Right lobe of liver (tissue), 6 donors: ENCODE results near the gene ARFGAP2. TPM values are rescaled to one million over a fixed set of nuclear protein-coding genes. Genes with fewer than 3 reads are reported as not detected.

ENCODE experiments used
- ATAC-seq, 4 donors: fragments of 200-7000 bp; cut with Tn5 transposase; one replicate each; pipeline ENCODE4 v1.9.1; 2020; ENCODE audit warnings: mild to moderate bottlenecking in 4 of 4, moderate library complexity in 4 of 4
- DNase-seq, 3 donors: peaks; one replicate each; pipeline ENCODE4 v3.0.0-alpha.2; 2020
- H3K27ac ChIP-seq, 3 donors: fragments of 200-600 bp; one replicate each; pipeline ENCODE4 v1.8.0; 2022
- H3K27me3 ChIP-seq, 2 donors: fragments of 200-600 bp; one replicate each; pipeline ENCODE4 v1.8.0; 2022
- H3K36me3 ChIP-seq, 4 donors: fragments of 200-600 bp; sonication (generic) in 1 of 4; one replicate each; pipeline versions ENCODE4 v1.5.1 to v1.8.0; 2017 to 2022; ENCODE audit warnings: control low read depth in 1 of 4
- H3K4me1 ChIP-seq, 4 donors: fragments of 200-600 bp; sonication (generic) in 1 of 4; one replicate each; pipeline versions ENCODE4 v1.5.1 to v1.8.0; 2017 to 2022; ENCODE audit warnings: control low read depth in 1 of 4
- H3K4me3 ChIP-seq, 3 donors: fragments of 200-600 bp; one replicate each; pipeline ENCODE4 v1.8.0; 2022
- H3K9me3 ChIP-seq, 4 donors: fragments of 200-600 bp; sonication (generic) in 1 of 4; one replicate each; pipeline versions ENCODE4 v1.5.1 to v1.8.0; 2017 to 2022; ENCODE audit warnings: control low read depth in 1 of 4
- CTCF ChIP-seq, 4 donors: fragments of 200-600 bp in 3 of 4; fragments of 450-650 bp in 1 of 4; IDR thresholded peaks; one replicate each; pipeline versions ENCODE4 v1.5.1 to v1.8.0; 2016 to 2022; ENCODE audit warnings: antibody characterized with exemption in 4 of 4, mild to moderate bottlenecking in 2 of 4
- POLR2A ChIP-seq: fragments of 450-650 bp; IDR thresholded peaks from one replicate; pipeline ENCODE4 v1.6.1; 2017; ENCODE audit warnings: antibody characterized with exemption, mild to moderate bottlenecking
- WGBS: methylation state at CpG from one replicate; pipeline ENCODE4 v1.1.6; 2018; ENCODE audit warnings: low coverage, low lambda C conversion rate; ENCODE audit not compliant: insufficient coverage; ENCODE audit errors: missing lambda C conversion rate; 5-methylcytosine and 5-hydroxymethylcytosine counted together
- intact Hi-C, 2 donors: fragments of 100-400 bp; cut with DNase I; formaldehyde crosslinking; loops; one replicate each; pipeline versions ENCODE4 v1.11.2 to v1.14.1; 2022
- total RNA-seq, 6 experiments: library from RNA; depleted of rRNA in 2 of 6; stranded (reverse); fragments of >200 nt in 2 of 6; fragmentation: NEBNext Ultra II Directional in 3 of 6; extraction: Animal tissue kit (Norgen Biotek cat#: 25700) in 3 of 6; gene quantifications; one replicate each; pipeline versions ENCODE4 v1.1.0 to v1.2.4, GENCODE V29; 2016 to 2023
- donor health status: DM: no; HTN: yes; CAD: no.
- donor health status: DM: no; HTN: no; CAD: no.
- donor health status: DM: no; HTN: no; CAD: no.
- donor health status: DM: no; HTN: yes; CAD: no.
- donor health status: DM: no; HTN: yes; CAD: no.

The ARFGAP2 gene
- total RNA-seq, 6 experiments from 2014 or later, result 37.7 to 64.4 (median 62.1) TPM

GRCh38 chr11:47132981-47133380 is 43.7 kb downstream of the ARFGAP2 start:
- H3K27me3 ChIP-seq, result no peaks in the 10 kb centered on the region
- intact Hi-C loops, result no loop called here
- H3K27ac ChIP-seq, result no peak overlapping the region
- H3K9me3 ChIP-seq, result no peaks in the 10 kb centered on the region
- no peak overlapping the region for H3K4me3 ChIP-seq
- H3K4me1 ChIP-seq, result no peaks in the 10 kb centered on the region
- DNase-seq (no peak), ATAC-seq (no peak)
- WGBS, result 86% methylated on average over 1 of the region's 1 CpG
- no peaks in the 10 kb centered on the region for H3K36me3 ChIP-seq
- no peak for TF ChIP-seq CTCF (IDR thresholded peaks at IDR 0.05)

GRCh38 chr11:47132490-47132889 is 44.2 kb downstream of the ARFGAP2 start:
- DNase-seq (no peak), ATAC-seq (no peak)
- Histone ChIP-seq H3K27me3 (no peaks in the 10 kb centered on the region), H3K4me1 (no peaks in the 10 kb centered on the region), H3K36me3 (no peaks in the 10 kb centered on the region), H3K9me3 (no peaks in the 10 kb centered on the region), H3K27ac (no peak overlapping the region), H3K4me3 (no peak overlapping the region)
- TF ChIP-seq POLR2A (no peak), CTCF (IDR thresholded peaks at IDR 0.05) (no peak)
- intact Hi-C loops, result no loop called here

- WGBS, result 100% methylated on average over 2 of the region's 2 CpGs
- DNase-seq, result no peak
- intact Hi-C loops, result no loop called here
- no peaks in the 10 kb centered on the region for H3K4me1 ChIP-seq
- H3K4me3 ChIP-seq, result no peak overlapping the region
- no peak for TF ChIP-seq CTCF (IDR thresholded peaks at IDR 0.05)
- TF ChIP-seq POLR2A, result no peak
- no peaks in the 10 kb centered on the region for H3K9me3 ChIP-seq
- no peaks in the 10 kb centered on the region for H3K27me3 ChIP-seq
- H3K36me3 ChIP-seq, result no peaks in the 10 kb centered on the region
- ATAC-seq, result no peak
- H3K27ac ChIP-seq, result no peak overlapping the region
Measured at GRCh38 chr11:47131136-47131535, 45.5 kb downstream of the ARFGAP2 start.

- TF ChIP-seq POLR2A (no peak), CTCF (IDR thresholded peaks at IDR 0.05) (no peak)
- WGBS, result 82% methylated on average over 3 of the region's 3 CpGs
- Histone ChIP-seq H3K36me3 (no peaks in the 10 kb centered on the region), H3K4me1 (no peaks in the 10 kb centered on the region), H3K4me3 (no peak overlapping the region), H3K27ac (no peak overlapping the region), H3K9me3 (no peaks in the 10 kb centered on the region), H3K27me3 (no peaks in the 10 kb centered on the region)
- intact Hi-C loops, result no loop called here
- DNase-seq (no peak), ATAC-seq (no peak)
Measured at GRCh38 chr11:47130543-47130942, 46.1 kb downstream of the ARFGAP2 start.

GRCh38 chr11:47127213-47127612 is 49.5 kb downstream of the ARFGAP2 start:
- intact Hi-C loops, result no loop called here
- no peaks in the 10 kb centered on the region for H3K9me3 ChIP-seq
- TF ChIP-seq POLR2A (no peak), CTCF (IDR thresholded peaks at IDR 0.05) (no peak)
- H3K27ac ChIP-seq, result no peak overlapping the region
- H3K27me3 ChIP-seq, result no peaks in the 10 kb centered on the region
- ATAC-seq (no peak), DNase-seq (no peak)
- H3K36me3 ChIP-seq, result no peaks in the 10 kb centered on the region
- H3K4me3 ChIP-seq, result no peak overlapping the region
- WGBS, result 55% methylated on average over 2 of the region's 2 CpGs
- H3K4me1 ChIP-seq, result no peaks in the 10 kb centered on the region
